GM18517 (cell line): ENCODE data around the gene FAM8A1.
"Not testable (repeated sequence)": the region's sequence is repeated elsewhere in the genome, so short reads cannot be mapped to it uniquely, and the experiment has no call there.

Experiments used
- ATAC-seq: cut with Tn5 transposase; IDR thresholded peaks from one replicate; pipeline ENCODE4 v1.9.1; 2021; ENCODE audit warnings: mild to moderate bottlenecking, moderate library complexity; ENCODE audit not compliant: unreplicated experiment

The FAM8A1 gene, protein sequence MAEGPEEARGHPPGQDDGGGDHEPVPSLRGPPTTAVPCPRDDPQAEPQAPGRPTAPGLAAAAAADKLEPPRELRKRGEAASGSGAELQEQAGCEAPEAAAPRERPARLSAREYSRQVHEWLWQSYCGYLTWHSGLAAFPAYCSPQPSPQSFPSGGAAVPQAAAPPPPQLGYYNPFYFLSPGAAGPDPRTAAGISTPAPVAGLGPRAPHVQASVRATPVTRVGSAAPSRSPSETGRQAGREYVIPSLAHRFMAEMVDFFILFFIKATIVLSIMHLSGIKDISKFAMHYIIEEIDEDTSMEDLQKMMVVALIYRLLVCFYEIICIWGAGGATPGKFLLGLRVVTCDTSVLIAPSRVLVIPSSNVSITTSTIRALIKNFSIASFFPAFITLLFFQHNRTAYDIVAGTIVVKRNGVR

DNA sequence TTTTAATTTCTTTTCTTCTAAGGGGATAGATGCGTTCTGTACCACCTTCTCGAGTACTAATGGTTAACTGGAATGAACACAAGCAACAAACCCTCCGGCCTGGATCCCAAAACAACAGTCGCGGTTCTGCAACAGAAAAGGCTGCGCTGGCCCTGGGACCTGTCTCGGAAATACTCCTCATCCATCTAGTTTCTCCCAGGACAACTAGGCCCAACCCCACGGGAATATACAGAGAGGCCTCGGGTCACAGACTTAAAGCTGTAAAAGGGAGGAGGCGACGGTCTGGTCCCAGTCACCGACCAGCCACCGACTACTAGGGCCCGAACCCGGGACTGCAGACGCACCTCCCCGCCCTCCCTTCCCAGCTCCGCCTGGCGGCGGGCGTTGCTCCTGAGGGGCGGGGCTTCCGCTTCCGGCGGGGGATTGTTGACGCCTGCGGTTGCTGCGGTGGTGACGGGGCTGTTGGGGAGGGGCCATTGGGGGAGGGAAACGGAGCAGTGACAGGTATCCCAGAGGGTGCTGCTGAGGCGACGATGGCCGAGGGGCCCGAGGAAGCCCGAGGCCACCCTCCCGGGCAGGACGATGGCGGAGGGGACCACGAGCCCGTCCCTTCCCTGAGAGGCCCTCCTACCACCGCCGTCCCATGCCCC, at the start of gene FAM8A1:
FAM8A1 (plus strand) TSS at position 426 of the 650 bp plus-strand sequence; CDS start at position 534, 108 bp downstream.
- peak; percentile 73 for ATAC-seq

DNA sequence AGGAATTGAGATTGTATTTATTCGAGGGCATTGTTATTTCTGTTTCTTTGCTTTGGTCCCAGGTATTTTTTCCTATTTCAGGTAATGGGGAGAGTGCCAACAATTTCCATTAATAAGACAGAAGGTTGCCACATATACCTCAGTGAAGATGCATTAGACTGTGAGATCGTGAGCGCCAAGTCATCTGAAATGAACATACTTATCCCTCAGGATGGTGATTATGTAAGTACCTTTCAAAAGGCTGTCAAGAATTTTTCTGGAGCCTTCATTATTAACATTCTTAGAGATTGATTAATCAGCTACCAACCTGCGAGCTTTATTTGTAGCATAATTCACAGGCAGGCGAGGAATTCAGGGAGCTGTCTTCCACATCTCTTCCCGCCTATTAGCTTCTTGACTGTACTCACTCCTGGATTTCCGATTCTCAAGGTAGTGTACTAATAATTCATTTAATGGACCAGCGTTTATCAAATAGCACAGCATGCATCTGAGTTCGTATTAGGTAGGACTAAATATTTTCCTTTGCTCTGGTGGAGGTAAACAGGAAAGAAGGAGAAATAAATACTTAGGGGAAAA, 48.6 kb upstream of the FAM8A1 start:
- no peak for ATAC-seq

DNA sequence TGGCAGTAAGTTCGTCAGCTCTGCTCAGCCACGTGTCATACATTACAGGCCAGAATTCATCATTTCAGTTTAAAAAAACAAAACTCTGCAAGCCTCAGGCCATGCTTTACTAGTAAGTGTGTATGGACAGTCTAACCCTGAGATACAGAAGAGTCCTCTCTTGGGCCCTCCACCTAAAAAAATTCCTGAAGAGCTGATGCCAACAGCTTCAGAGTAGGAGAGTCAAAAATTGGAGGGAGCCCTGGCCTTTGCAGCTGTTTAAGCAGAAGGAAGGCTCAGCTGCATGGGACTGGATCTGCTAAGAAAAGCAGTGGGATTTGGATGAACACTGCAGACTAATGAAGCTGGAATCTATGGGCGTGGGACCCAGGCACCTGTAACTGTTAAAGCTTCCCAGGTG, 47.2 kb upstream of the FAM8A1 start:
- no peak for ATAC-seq

DNA sequence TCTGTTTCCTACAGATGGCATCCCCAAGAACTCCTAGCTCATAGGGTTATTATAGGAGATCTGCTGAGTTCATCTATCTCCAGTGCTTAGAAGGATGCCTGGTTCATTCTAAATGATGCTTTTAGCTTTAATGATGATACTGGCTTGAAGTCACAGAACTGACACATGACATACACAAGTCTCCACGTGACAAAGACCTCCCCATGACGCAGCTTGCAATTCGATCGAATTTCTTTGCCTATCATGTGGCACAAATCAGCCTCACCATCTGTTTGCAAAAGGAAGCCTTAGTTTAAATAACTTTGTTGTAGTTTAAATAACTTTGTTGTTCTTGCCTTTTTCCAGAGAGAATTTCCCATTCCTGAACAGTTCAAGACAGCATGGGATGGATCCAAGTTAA, 44.1 kb upstream of the FAM8A1 start:
- no peak for ATAC-seq

DNA sequence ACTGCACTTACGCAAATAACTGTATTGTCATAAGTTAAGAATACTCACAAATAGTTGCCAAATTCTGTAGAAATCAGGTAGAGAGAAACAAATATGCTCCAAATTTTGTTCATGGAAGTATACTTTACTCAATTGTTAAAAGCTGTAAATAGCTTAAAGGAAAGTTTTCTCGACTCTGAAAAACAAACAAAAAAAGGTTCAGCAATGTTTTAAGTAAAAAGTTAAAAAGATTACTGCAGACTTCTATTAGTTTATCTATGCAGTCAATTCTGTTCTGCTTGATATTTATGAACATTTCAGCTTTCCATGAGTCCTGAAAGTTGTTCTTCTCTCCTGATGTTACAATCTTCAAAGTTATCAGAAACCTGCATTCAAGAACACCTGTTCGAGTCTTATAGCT, 37.5 kb upstream of the FAM8A1 start:
- no peak for ATAC-seq

DNA sequence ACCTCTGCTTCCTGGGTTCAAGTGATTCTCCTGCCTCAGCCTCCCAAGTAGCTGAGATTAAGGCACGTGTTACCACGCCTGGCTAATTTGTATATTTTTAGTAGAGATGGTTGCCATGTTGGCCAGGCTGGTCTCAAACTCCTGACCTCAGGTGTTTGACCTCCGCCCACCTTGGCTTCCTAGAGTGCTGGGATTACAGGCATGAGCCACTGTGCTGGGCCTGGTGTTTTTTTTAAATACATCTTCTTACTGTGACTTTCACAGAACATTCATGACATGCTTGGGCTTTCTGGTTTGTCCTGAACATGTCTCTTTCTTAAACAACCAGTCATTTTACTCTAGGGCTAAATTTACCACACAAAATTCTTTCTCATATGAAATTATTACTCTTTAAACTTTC, 34.7 kb upstream of the FAM8A1 start:
- ATAC-seq, result no peak

DNA sequence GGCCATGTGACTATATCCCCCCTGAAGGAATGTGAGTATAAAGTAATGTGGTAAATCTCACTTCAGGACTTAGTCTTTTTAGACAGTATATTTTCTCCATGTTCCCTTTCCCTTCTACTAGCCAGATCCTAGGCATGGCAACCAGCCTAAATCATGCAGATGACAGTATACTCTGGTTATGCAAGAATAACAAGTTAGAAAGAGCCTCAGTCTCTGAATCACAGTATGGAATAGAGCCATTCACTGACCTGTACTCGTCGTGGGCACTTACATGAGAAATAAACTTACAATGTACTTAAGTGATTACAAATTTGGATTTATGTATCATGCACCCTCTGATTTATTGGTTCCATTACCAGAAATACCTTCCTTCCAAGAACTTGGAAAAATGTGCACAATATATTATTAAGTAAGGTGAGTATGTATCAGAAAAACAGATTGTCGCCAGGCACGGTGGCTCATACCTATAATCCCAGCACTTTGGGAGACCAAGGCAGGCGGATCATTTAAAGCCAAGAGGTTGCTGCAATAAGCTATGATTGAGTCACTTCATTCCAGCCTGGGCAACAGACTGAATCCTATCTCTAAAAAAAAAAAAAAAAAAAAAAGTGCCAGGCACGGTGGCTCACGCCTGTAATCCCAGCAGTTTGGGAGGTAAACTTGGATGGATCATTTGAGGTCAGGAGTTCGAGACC, 25.1 kb upstream of the FAM8A1 start:
- no peak for ATAC-seq

DNA sequence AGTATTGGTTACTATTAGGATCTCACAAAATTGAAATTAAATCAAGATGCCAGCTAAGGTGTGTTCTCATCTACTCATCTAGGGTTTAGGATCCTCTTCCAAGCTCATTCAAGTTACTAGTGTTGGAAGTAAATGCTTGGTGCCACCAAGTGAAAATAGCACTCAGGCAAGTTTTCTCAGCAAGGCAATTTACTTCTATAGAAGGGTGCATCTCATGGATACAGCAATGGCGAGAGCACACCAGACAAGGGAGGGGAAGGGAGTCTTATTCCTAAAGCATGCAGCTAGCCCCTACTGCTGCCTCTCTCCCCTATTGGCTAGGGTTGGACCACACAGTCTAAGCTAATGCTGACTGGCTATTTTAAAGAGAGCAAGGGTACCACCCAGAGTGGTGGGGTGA, 23.0 kb upstream of the FAM8A1 start:
- ATAC-seq, result no peak

DNA sequence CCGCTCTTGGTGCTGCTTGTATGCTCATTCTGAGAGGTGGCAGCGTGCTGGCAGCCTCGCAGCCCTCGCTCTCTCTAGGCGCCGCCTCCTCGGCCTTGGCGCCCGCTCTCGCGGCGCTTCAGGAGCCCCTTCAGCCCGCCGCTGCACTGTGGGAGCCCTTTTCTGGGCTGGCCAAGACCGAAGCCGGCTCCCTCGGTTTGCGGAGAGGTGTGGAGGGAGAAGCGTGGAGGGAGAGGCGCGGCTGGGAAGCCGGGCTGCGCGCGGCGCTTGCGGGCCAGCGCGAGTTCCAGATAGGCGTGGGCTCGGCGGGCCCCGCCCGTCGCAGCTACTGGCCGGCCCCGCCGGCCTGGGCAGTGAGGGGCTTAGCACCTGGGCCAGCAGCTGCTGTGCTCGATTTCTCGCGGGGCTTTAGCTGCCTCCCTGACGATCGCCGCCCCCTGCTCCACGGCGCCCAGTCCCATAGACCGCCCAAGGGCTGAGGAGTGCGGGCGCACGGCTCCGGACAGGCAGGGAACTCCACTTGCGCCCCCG, 19.5 kb upstream of the FAM8A1 start:
- ATAC-seq, result no peak

DNA sequence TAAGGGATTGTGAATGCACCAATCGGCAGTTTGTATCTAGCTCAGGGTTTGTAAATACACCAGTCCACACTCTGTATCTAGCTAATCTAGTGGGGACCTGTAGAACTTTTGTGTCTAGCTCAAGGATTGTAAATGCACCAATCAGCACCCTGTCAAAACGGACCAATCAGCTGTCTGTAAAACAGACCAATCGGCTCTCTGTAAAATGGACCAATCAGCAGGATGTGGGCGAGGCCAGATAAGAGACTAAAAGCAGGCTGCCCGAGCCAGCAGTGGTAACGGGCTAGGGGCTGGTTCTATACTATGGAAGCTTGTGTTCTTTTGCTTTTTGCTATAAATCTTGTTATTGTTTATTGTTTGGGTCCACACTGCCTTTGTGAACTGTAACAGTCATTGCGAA, 18.8 kb upstream of the FAM8A1 start:
- not testable (repeated sequence) for ATAC-seq

DNA sequence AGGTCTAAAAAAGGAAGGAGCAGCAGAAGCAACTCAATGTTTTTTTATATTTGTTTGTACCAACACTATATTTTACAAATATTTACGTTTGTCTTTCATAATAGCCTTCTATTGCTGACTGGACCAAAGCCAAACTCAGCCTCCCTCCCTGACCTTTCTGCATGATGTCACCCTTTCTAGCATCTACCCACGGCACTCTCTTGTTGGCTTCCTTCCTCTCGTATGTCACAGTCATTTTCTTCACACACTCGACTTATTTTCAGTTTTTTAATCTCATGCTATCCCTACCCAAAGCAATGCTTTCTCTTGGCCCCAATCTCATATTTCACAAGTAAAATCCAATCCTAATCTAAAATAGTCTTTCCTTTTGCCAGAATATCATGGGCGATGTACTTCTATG, 16.3 kb upstream of the FAM8A1 start:
- no peak for ATAC-seq

DNA sequence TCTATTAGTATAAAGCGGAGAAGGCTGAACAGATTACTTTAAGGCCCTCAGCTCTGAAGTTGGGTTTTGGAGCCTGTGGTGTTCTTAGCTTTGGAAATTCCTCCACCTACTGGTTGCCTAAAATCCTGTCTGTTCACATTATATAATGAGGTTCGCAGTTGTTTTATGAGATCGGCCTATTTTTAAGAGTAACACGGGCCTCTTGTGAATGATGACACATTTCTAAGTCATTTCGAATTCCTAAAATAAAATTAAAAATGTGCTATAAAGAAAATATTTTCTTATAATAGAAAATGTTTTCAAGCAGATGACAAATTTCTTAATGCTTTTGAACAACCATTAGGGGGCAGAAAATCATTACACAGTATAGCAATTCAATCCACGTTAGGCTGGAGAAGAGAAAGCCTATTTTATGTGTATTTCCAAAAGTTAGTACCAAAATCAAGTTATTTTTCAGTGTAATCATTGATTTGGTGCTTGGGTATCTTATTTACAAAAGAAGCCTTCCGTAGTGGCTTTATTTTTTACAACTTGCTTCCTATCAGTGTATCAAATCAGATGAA, 15.8 kb upstream of the FAM8A1 start:
- no peak for ATAC-seq

DNA sequence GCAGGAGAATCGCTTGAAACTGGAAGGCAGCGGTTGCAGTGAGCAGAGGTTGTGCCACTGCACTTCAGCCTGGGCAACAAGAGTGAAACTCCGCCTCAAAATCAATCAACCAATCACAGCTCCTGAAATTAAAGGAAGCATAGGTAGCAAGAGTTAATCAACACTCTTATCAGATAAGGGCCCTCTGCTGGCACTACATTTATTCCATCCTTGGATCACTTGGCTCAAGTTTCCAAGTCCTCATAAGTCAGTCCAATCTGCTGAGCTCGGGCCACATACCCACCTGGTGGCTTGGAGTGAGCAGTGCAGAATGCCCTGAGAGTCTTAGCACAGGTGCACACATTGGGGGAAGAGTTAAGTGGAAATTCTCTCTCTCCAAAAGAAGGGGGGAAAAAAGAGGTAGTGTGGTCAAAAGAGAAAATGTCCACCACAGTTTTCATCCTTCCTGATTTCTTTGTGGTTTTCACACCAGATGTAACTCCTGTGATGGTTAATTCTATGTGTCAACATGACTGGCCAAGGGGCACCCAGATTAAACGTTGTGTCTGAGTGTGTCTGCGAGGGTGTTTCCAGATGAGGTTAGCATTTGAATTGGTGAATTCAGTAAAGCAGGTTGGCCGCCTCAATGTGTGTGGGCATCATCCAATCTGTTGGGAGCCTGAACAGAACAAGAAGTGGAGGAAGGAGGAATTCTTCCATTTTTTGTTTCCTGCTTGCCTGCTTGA, 14.2 kb upstream of the FAM8A1 start:
- ATAC-seq, result no peak

DNA sequence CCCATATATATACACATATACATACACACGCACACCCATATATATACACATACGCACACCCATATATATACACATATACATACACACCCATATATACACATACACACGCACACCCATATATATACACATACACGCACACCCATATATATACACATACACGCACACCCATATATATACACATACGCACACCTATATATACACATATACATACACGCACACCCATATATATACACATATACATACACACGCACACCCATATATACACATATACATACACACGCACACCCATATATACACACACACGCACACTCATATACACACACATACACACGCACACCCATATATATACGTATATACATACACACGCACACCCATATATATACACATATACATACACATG, 13.5 kb upstream of the FAM8A1 start:
- not testable (repeated sequence) for ATAC-seq

DNA sequence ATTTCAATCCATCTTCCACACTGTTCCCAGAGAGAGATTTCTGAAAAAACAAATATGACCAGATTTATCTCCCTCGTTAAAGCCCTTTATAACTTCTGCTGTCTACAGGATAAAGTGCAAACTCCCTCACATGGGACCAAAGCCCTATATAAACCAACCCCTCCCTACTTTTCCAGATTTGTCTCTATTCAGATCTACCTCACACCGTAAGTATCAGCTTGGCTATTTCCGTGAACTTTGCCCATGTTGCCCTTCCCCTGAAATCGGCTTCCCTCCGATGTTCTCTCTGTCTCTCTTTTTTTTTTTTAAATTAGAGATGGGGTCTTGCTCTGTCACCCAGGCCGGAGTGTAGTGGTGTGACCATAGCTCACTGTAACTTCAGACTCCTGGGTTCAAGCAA, 12.1 kb upstream of the FAM8A1 start:
- ATAC-seq, result no peak

DNA sequence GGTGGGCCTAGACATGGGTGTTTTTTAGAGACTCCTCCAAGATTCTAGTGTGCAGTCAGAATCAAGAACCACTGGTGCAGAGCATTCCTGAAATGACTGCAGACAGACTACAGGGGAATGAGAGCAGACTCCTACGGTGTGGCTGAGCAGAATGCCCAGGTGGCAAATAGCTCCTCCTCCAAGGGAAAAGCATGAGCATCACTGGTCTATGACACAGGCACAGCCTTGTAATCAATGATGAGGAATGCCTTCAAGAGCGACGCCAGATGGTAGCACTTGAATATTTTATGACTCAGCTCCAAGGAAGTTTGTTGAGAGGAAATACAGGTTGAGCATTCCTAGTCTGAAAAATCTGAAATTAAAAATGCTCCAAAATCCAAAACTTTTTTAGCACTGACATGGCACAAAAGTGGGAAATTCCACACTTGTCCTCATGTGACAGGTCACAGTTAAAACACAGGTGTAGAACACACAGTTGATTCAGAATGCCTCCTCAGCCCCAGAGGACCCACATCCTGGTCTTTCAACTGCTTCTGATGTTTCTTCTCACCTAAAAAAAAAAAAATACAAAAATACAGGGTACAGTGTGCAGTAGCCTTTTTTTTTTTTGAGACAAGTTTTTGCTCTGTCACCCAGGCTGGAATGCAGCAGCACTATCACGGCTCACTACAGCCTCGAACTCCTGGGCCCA, 10.6 kb upstream of the FAM8A1 start:
- no peak for ATAC-seq

DNA sequence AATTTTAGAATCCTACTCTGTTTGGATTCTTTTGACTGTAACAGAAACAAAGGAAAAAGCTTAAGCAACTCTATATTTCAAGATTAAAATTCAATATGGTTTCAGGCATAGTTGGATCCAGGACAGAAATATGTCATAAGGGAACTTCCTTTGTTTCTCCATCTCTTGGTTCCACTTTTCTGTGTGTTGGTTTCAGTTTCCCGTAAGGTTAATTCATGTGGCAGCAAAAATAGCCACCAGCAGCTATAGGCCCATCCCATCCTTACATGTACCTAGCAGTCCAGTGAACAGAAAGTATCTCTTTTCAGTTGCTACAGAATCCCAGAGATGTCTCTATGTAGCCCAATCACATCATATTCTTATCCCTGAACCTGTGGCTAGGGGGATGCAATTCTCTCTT, 8.8 kb upstream of the FAM8A1 start:
- ATAC-seq, result no peak

DNA sequence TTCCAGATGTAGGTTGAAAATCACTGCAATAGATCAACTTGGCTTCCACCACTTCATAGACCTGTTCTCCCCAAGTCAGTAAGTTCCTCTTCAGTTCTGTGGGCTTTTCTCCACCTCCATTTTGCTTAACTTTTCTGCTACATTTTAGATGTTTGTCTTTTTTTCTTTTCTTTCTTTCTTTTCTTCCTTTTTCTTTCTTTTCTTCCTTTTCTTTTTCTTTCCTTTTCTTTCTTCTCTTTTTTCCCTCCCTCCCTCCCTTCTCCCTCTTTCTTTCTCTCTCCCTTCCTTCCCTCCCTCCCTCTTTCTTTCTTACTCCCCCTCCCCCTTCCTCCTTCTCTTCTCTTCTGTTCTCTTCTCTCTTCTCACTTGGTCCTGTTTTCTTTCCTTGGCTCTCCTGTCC, 6.9 kb upstream of the FAM8A1 start:
- no peak for ATAC-seq

DNA sequence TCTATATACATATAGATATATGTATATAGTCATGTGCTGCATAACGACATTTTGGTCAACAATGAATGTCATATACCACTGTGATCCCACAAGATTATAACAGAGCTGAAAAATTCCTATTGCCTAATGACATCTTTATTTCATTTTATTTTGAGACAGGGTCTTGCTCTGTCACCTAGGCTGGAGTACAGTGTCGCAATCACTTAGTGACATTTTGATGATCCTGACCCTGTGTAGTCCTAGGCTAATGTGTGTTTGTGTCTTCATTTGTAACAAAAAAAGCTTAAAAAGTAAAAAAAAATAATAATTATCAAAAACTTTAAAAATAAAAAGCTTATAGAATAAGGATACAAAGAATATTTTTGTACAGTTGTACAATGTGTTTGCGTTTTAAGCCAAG, 4.0 kb upstream of the FAM8A1 start:
- no peak for ATAC-seq
